ENCODE measurements around the gene ERMARD.

ERMARD gene

GRCh38 chr6:169723991-169724493 is 27.4 kb upstream of the ERMARD start:
- no peak for DNase-seq (ENCODE audit: low read depth)
- no peak for TF ChIP-seq CTCF (IDR thresholded peaks at IDR 0.05; ENCODE audit: low read depth, low read length, missing control alignments)
- peak overlapping the region; percentile 65; the same call in 1 of the 2 replicates for H3K4me3 ChIP-seq (ENCODE audit: low read depth, low read length)

GRCh38 chr6:169724494-169725124 is 26.8 kb upstream of the ERMARD start, which contains the start of gene PHF10:
Gene PHF10 (minus strand): TSS chr6:169724500. CDS start chr6:169723931, 569 bp downstream.
- DNase-seq (ENCODE audit: low read depth): no peak
- no peak for TF ChIP-seq CTCF (IDR thresholded peaks at IDR 0.05; ENCODE audit: low read depth, low read length, missing control alignments)
- peak within 1 kb of the TSS; percentile 65 for H3K4me3 ChIP-seq (ENCODE audit: low read depth, low read length)

GRCh38 chr6:169725125-169726048 is 26.0 kb upstream of the ERMARD start:
- DNase-seq (ENCODE audit: low read depth): no peak

GRCh38 chr6:169726049-169726400 is 25.4 kb upstream of the ERMARD start:
- no peak for TF ChIP-seq CTCF (IDR thresholded peaks at IDR 0.05; ENCODE audit: low read depth, low read length, missing control alignments)
- H3K4me3 ChIP-seq (ENCODE audit: low read depth, low read length): no peak overlapping the region
- DNase-seq (ENCODE audit: low read depth): no peak

More at GRCh38 chr6:169725125-169726048, 26.0 kb upstream of the ERMARD start:
- TF ChIP-seq CTCF (IDR thresholded peaks at IDR 0.05; ENCODE audit: low read depth, low read length, missing control alignments): no peak
- H3K4me3 ChIP-seq (ENCODE audit: low read depth, low read length): peak overlapping the region; percentile 52

- no peak for TF ChIP-seq CTCF (IDR thresholded peaks at IDR 0.05; ENCODE audit: low read depth, low read length, missing control alignments)
- no peak for DNase-seq (ENCODE audit: low read depth)
- H3K4me3 ChIP-seq (ENCODE audit: low read depth, low read length): no peak overlapping the region
Measured at GRCh38 chr6:169726963-169727362, 24.5 kb upstream of the ERMARD start.

GRCh38 chr6:169729961-169730360 is 21.5 kb upstream of the ERMARD start:
- no peak for TF ChIP-seq CTCF (IDR thresholded peaks at IDR 0.05; ENCODE audit: low read depth, low read length, missing control alignments)
- no peak overlapping the region for H3K4me3 ChIP-seq (ENCODE audit: low read depth, low read length)
- DNase-seq (ENCODE audit: low read depth): no peak
